Endothelial cell of umbilical vein (primary cell): ENCODE results near the gene KRT79. TPM values are rescaled to one million over a fixed set of nuclear protein-coding genes. Genes with fewer than 3 reads are reported as not detected.

Experiments
- BruUV-seq: library from RNA; stranded (reverse); fragments of 400-500 nt; replicated peaks from 2 replicates; lab custom pipeline; 2021; lab: Mats Ljungman, UMichigan
- CTCF ChIA-PET: fragments of 300-600, 350-600 bp; sonication (Branson Sonifier 250); formaldehyde crosslinking; loops from one replicate; lab custom pipeline; 2021; ENCODE audit warnings: antibody characterized with exemption, inconsistent platforms; lab: Charles Lee
- POLR2A ChIA-PET: fragments of 300-600, 350-600 bp; sonication (Branson Sonifier 250); formaldehyde crosslinking; loops from one replicate; lab custom pipeline; 2021; ENCODE audit warnings: antibody characterized with exemption, inconsistent platforms; lab: Charles Lee
- DNase-seq: peaks from one replicate; pipeline ENCODE4 v3.0.0-alpha.2; 2011; ENCODE audit warnings: low read depth, low spot score
- FAIRE-seq: peaks from 2 replicates; lab custom pipeline; 2011; peaks lifted over from hg19 to GRCh38; lab: Jason Lieb, UNC
- H2AFZ ChIP-seq: 2 replicates; pipeline ENCODE4 v1.6.0; 2012; ENCODE audit warnings: low read depth, low read length, control low read depth, inconsistent platforms
- H3K27ac ChIP-seq: 2 replicates; pipeline ENCODE4 v1.5.1; 2011; ENCODE audit warnings: low read depth, mild to moderate bottlenecking, control low read depth, low read length, moderate library complexity; ENCODE audit not compliant: insufficient read depth
- H3K27me3 ChIP-seq, 2 experiments: 2 replicates each; pipeline versions ENCODE4 v1.6.0 to v1.6.1; 2011; ENCODE audit warnings: low read length in 2 of 2, mixed read lengths in 1 of 2; ENCODE audit not compliant: control insufficient read depth in 2 of 2, insufficient read depth in 2 of 2
- H3K36me3 ChIP-seq, 2 experiments: 2 replicates in 1 of 2; 3 replicates in 1 of 2; pipeline ENCODE4 v1.5.1; 2011; ENCODE audit warnings: low read length in 2 of 2, mild to moderate bottlenecking in 1 of 2, moderate library complexity in 1 of 2; ENCODE audit not compliant: control insufficient read depth in 2 of 2, insufficient read depth in 2 of 2; ENCODE audit errors: extremely low read depth in 1 of 2
- H3K4me1 ChIP-seq: 3 replicates; pipeline ENCODE4 v1.5.1; 2011; ENCODE audit warnings: mild to moderate bottlenecking, low read length; ENCODE audit not compliant: control insufficient read depth, insufficient read depth; ENCODE audit errors: extremely low read depth
- H3K4me2 ChIP-seq: 2 replicates; pipeline ENCODE4 v1.6.1; 2011; ENCODE audit warnings: low read length, control low read depth, mixed read lengths; ENCODE audit not compliant: insufficient read depth
- H3K4me3 ChIP-seq, 3 experiments: fragments of 200-600 bp in 1 of 3; sonication (generic), shearing (Covaris generic) in 1 of 3; replicated peaks in 1 of 3; 2 replicates each; pipeline ENCODE4 v1.5.1; 2011 to 2016; ENCODE audit warnings: control low read depth in 3 of 3, low read length in 3 of 3, mild to moderate bottlenecking in 2 of 3, inconsistent platforms in 1 of 3, low read depth in 1 of 3, moderate library complexity in 1 of 3; ENCODE audit not compliant: insufficient read depth in 1 of 3
- H3K79me2 ChIP-seq: 2 replicates; pipeline ENCODE4 v1.6.0; 2012; ENCODE audit warnings: low read length, inconsistent platforms; ENCODE audit not compliant: control insufficient read depth, insufficient read depth
- H3K9ac ChIP-seq: replicated peaks from 2 replicates; pipeline ENCODE3; 2011; ENCODE audit warnings: low read length, control low read depth; ENCODE audit not compliant: insufficient read depth; ENCODE audit errors: extremely low read depth
- H3K9me1 ChIP-seq: replicated peaks from 3 replicates; pipeline ENCODE4 v1.6.0; 2011; ENCODE audit warnings: mild to moderate bottlenecking, low read length; ENCODE audit not compliant: control insufficient read depth, insufficient read depth; ENCODE audit errors: extremely low read depth
- H3K9me3 ChIP-seq: replicated peaks from 2 replicates; pipeline ENCODE4 v1.5.1; 2012; ENCODE audit warnings: low read length, inconsistent platforms; ENCODE audit not compliant: control insufficient read depth, insufficient read depth
- H4K20me1 ChIP-seq: replicated peaks from 2 replicates; pipeline ENCODE3; 2011; ENCODE audit warnings: mild to moderate bottlenecking, low read length; ENCODE audit not compliant: control insufficient read depth, insufficient read depth; ENCODE audit errors: extremely low read depth
- EZH2 ChIP-seq: IDR thresholded peaks from 2 replicates; pipeline ENCODE4 v1.6.1; 2012; ENCODE audit warnings: borderline replicate concordance, low read depth, mild to moderate bottlenecking, moderate library complexity, low read length, inconsistent platforms; ENCODE audit not compliant: severe bottlenecking
- FOS ChIP-seq: IDR thresholded peaks from 2 replicates; pipeline ENCODE4 v1.6.1; 2011; ENCODE audit warnings: mild to moderate bottlenecking, low read length, moderate library complexity, borderline replicate concordance; ENCODE audit not compliant: insufficient read depth
- GATA2 ChIP-seq: IDR thresholded peaks from 2 replicates; pipeline ENCODE4 v1.7.0; 2011; ENCODE audit warnings: low read depth, mild to moderate bottlenecking, moderate library complexity, mixed read lengths, low read length; ENCODE audit not compliant: insufficient read length, insufficient read depth
- JUN ChIP-seq: IDR thresholded peaks from 2 replicates; pipeline ENCODE4 v1.6.1; 2011; ENCODE audit warnings: borderline replicate concordance, low read depth; ENCODE audit not compliant: insufficient read length, insufficient read depth
- MYC ChIP-seq: IDR thresholded peaks from one replicate; pipeline ENCODE4 v1.6.1; 2011; ENCODE audit warnings: mild to moderate bottlenecking, low read depth, low read length
- POLR2A ChIP-seq: IDR thresholded peaks from 2 replicates; pipeline ENCODE4 v1.6.1; 2012; ENCODE audit warnings: low read depth, mild to moderate bottlenecking, control low read depth, low read length
- POLR2AphosphoS5 ChIP-seq: IDR thresholded peaks from 2 replicates; pipeline ENCODE4 v1.6.1; 2012; ENCODE audit warnings: low read depth, mild to moderate bottlenecking, control low read depth, low read length, moderate library complexity; ENCODE audit not compliant: insufficient read depth
- dilution Hi-C: fragments of 300-500 bp; cut with MboI; formaldehyde crosslinking; loops from one replicate; pipeline ENCODE4 v1.15.0; 2019; ENCODE audit warnings: low sequenced_read_pairs; ENCODE audit not compliant: extremely low pct_ligation_motif_present
- intact Hi-C: fragments of 100-400 bp; cut with micrococcal nuclease; formaldehyde crosslinking; loops from one replicate; pipeline ENCODE4 v1.10.0; 2022
- polyA plus RNA-seq, 4 experiments: library from polyadenylated mRNA; depleted of rRNA in 3 of 4; stranded (reverse) in 3 of 4; unstranded in 1 of 4; fragments of >200 nt; gene quantifications; 2 replicates each; pipeline versions ENCODE4 v1.2.1 to v1.2.3, GENCODE V29; 2011 to 2012; ENCODE audit warnings: missing spikeins in 1 of 4
- total RNA-seq: library from RNA; stranded (reverse); gene quantifications from 2 replicates; pipeline ENCODE4 v1.2.3, GENCODE V29; 2021
- TF ChIP-seq, protein P1 (sequence below), 2 donors: IDR thresholded peaks; 1 replicate in 1 of 2; 2 replicates in 1 of 2; pipeline ENCODE4 v1.5.1; 2011; ENCODE audit warnings: low read length in 2 of 2, mild to moderate bottlenecking in 2 of 2, moderate library complexity in 2 of 2, control low read depth in 1 of 2, inconsistent platforms in 1 of 2, low read depth in 1 of 2; ENCODE audit not compliant: insufficient read depth in 1 of 2; ENCODE audit errors: extremely low read depth in 1 of 2
- TF ChIP-seq, protein P2 (sequence below): IDR thresholded peaks from 2 replicates; pipeline ENCODE4 v1.6.1; 2011; ENCODE audit not compliant: insufficient read depth, insufficient read length

Gene KRT79
- total and polyA plus RNA-seq, 2 donors (not counting 3 experiments of a cell fraction or from before 2014, with no cell fraction given): not detected

DNA sequence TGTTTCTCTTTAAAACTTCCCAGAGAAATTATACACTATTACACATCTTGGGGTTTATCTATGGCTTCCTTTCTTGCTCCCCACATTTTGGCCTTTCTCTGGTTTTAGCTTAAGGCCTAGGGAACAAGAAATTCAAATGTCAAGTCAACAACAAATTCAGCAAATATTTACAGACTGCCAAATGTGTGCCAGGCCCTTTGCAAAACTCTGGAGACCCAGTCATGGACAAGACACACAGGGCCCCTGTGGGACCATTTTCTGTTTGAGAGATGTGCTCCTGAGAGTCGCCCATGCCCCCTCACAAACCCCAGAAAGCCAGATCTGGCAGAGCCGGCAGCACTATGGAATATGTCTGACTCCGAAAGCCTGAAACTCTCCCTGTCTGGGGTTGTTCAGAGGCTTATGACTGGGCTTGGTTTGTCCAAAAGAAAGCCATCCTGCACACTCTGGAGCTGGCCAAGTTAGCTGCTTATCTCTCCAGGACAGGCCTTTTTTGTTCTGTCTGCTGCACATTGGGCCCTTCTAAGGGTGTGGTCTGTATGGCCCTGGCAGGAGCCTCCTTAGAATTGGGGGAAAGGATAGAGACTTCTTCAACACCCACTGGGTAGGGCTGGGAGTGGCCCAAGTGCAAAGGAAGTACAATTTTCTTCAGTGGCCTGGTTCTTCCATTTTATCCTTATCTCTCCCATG is 37.1 kb downstream of the KRT79 start:
- ChIA-PET CTCF (no interaction called here), POLR2A (no interaction called here)
- BruUV-seq: no TSS peak
- no peak for DNase-seq
- H3K79me2 ChIP-seq: no peaks in the 10 kb centered on the region
- no peaks in the 10 kb centered on the region for H3K9me3 ChIP-seq
- no peaks in the 10 kb centered on the region for H3K36me3 ChIP-seq
- peaks cover 0 to 10% of the 10 kb centered on the region in 2 experiments for H3K27me3 ChIP-seq
- no peak overlapping the region for H2AFZ ChIP-seq
- no peak overlapping the region for H3K4me2 ChIP-seq
- H3K9ac ChIP-seq: no peak overlapping the region
- no peaks in the 10 kb centered on the region for H3K9me1 ChIP-seq
- no peaks in the 10 kb centered on the region for H3K4me1 ChIP-seq
- FAIRE-seq: no peak
- intact Hi-C loops: no loop called here
- TF ChIP-seq, protein P1, sequence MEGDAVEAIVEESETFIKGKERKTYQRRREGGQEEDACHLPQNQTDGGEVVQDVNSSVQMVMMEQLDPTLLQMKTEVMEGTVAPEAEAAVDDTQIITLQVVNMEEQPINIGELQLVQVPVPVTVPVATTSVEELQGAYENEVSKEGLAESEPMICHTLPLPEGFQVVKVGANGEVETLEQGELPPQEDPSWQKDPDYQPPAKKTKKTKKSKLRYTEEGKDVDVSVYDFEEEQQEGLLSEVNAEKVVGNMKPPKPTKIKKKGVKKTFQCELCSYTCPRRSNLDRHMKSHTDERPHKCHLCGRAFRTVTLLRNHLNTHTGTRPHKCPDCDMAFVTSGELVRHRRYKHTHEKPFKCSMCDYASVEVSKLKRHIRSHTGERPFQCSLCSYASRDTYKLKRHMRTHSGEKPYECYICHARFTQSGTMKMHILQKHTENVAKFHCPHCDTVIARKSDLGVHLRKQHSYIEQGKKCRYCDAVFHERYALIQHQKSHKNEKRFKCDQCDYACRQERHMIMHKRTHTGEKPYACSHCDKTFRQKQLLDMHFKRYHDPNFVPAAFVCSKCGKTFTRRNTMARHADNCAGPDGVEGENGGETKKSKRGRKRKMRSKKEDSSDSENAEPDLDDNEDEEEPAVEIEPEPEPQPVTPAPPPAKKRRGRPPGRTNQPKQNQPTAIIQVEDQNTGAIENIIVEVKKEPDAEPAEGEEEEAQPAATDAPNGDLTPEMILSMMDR (IDR thresholded peaks at IDR 0.05; ENCODE audit: extremely low read depth in 1 of 2, insufficient read depth in 1 of 2, low read depth in 1 of 2, low read length in 2 of 2): no peak
- no peak for TF ChIP-seq MYC
- TF ChIP-seq GATA2: no peak
- TF ChIP-seq FOS: no peak
- no peak for TF ChIP-seq EZH2
- TF ChIP-seq POLR2AphosphoS5: no peak
- TF ChIP-seq, protein P2, sequence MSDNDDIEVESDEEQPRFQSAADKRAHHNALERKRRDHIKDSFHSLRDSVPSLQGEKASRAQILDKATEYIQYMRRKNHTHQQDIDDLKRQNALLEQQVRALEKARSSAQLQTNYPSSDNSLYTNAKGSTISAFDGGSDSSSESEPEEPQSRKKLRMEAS: no peak
- TF ChIP-seq POLR2A: no peak
- TF ChIP-seq JUN: no peak
- no peaks in the 10 kb centered on the region for H4K20me1 ChIP-seq
- dilution Hi-C loops: no loop called here
- no peak overlapping the region for H3K4me3 ChIP-seq
- H3K27ac ChIP-seq: no peak overlapping the region
